ENCODE measurements around the gene KRTAP15-1.

Gene KRTAP15-1

DNA sequence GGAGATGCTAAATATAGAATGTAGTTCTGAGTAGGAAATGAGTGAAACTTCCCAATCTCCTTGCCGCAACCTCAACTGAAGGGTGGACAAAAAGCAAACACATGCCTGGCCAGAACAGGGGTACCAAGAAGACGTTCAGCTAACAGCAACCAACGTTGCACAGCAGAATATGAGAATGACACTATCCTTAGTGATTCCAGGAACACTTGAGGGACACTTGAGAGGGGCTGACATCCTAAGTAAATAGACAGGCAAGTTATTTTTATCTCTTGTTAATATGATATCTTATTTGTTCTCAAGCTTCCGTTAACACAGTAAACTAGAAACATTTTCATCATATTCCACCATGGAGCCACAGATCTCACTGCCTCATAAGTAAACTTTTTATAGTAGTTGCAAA, 39.2 kb downstream of the KRTAP15-1 start (continued):
- TF ChIP-seq, protein P1, sequence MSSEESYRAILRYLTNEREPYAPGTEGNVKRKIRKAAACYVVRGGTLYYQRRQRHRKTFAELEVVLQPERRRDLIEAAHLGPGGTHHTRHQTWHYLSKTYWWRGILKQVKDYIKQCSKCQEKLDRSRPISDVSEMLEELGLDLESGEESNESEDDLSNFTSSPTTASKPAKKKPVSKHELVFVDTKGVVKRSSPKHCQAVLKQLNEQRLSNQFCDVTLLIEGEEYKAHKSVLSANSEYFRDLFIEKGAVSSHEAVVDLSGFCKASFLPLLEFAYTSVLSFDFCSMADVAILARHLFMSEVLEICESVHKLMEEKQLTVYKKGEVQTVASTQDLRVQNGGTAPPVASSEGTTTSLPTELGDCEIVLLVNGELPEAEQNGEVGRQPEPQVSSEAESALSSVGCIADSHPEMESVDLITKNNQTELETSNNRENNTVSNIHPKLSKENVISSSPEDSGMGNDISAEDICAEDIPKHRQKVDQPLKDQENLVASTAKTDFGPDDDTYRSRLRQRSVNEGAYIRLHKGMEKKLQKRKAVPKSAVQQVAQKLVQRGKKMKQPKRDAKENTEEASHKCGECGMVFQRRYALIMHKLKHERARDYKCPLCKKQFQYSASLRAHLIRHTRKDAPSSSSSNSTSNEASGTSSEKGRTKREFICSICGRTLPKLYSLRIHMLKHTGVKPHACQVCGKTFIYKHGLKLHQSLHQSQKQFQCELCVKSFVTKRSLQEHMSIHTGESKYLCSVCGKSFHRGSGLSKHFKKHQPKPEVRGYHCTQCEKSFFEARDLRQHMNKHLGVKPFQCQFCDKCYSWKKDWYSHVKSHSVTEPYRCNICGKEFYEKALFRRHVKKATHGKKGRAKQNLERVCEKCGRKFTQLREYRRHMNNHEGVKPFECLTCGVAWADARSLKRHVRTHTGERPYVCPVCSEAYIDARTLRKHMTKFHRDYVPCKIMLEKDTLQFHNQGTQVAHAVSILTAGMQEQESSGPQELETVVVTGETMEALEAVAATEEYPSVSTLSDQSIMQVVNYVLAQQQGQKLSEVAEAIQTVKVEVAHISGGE (tag by site-specific recombination; conservative IDR thresholded peaks at IDR 0.05; ENCODE audit: low read depth), result no peak
- no peak for TF ChIP-seq ZNF433 (tag by site-specific recombination; IDR thresholded peaks at IDR 0.05; ENCODE audit: low read depth)
- TF ChIP-seq ZNF549 (tag by site-specific recombination; IDR thresholded peaks at IDR 0.05), result no peak
- TF ChIP-seq, protein P2, sequence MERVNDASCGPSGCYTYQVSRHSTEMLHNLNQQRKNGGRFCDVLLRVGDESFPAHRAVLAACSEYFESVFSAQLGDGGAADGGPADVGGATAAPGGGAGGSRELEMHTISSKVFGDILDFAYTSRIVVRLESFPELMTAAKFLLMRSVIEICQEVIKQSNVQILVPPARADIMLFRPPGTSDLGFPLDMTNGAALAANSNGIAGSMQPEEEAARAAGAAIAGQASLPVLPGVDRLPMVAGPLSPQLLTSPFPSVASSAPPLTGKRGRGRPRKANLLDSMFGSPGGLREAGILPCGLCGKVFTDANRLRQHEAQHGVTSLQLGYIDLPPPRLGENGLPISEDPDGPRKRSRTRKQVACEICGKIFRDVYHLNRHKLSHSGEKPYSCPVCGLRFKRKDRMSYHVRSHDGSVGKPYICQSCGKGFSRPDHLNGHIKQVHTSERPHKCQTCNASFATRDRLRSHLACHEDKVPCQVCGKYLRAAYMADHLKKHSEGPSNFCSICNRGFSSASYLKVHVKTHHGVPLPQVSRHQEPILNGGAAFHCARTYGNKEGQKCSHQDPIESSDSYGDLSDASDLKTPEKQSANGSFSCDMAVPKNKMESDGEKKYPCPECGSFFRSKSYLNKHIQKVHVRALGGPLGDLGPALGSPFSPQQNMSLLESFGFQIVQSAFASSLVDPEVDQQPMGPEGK (tag by site-specific recombination; IDR thresholded peaks at IDR 0.05), result no peak
- TF ChIP-seq TCF7L2 (IDR thresholded peaks at IDR 0.05; ENCODE audit: borderline replicate concordance, low read depth, low read length), result no peak
- TF ChIP-seq RBAK (tag by site-specific recombination; IDR thresholded peaks at IDR 0.05), result no peak
- no peak for TF ChIP-seq KLF1 (tag by site-specific recombination; IDR thresholded peaks at IDR 0.05)
- TF ChIP-seq REPIN1 (tag by site-specific recombination; IDR thresholded peaks at IDR 0.05; ENCODE audit: low read depth), result no peak
- no peak for TF ChIP-seq GLI4 (tag by site-specific recombination; IDR thresholded peaks at IDR 0.05)

DNA sequence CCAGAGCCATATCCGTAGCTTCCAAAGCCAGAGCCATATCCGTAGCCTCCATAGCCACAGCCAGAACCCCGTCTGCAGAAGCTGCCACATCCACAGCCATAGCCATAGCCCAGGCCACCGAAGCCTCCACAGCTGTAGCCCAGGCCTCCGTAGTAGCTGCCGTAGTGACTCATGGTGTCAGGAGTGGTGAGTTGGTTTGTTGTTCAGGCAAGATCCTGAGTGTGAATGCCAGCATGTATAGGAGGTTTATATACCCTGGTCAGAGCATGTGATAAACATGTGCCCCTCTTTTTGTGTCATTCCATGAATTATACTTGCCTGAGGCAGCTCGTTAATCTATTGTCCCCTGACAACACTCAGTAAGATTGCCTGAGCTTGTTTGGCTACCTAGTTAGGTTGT, 40.1 kb downstream of the KRTAP15-1 start, which contains the start of gene KRTAP19-1:
KRTAP19-1 (minus strand) TSS at position 223 of the 400 bp plus-strand sequence; CDS start at position 173, 50 bp downstream.
- CTCF ChIA-PET, result no interaction called here
- Histone ChIP-seq H3K36me3 (ENCODE audit: control insufficient read depth in 2 of 2, insufficient read depth in 1 of 2, low read length in 2 of 2) (no peaks in the 10 kb centered on the region), H3K9me3 (ENCODE audit: control insufficient read depth, insufficient read depth, low read depth, low read length) (no peaks in the 10 kb centered on the region), H3K27ac (ENCODE audit: extremely low read depth, low read depth, low read length) (no peak within 1 kb of the TSS), H3K4me1 (ENCODE audit: control insufficient read depth, insufficient read depth, low read length) (no peaks in the 10 kb centered on the region), H3K4me3 (ENCODE audit: low read depth, low read length) (no peak within 1 kb of the TSS)
- TF ChIP-seq GLI2 (tag by site-specific recombination; IDR thresholded peaks at IDR 0.05; ENCODE audit: borderline replicate concordance, low read depth) (no peak), ZNF292 (tag by site-specific recombination; IDR thresholded peaks at IDR 0.05; ENCODE audit: borderline replicate concordance, low read depth) (no peak), ZNF501 (tag by site-specific recombination; IDR thresholded peaks at IDR 0.05) (no peak), ZNF560 (tag by site-specific recombination; IDR thresholded peaks at IDR 0.05; ENCODE audit: borderline replicate concordance) (no peak), ZNF114 (tag by site-specific recombination; IDR thresholded peaks at IDR 0.05) (no peak), ZNF223 (tag by site-specific recombination; IDR thresholded peaks at IDR 0.05) (no peak), ZNF394 (tag by site-specific recombination; IDR thresholded peaks at IDR 0.05; ENCODE audit: borderline replicate concordance) (no peak), ZNF544 (tag by site-specific recombination; IDR thresholded peaks at IDR 0.05) (no peak), ZSCAN30 (tag by site-specific recombination; IDR thresholded peaks at IDR 0.05) (no peak)
- TF ChIP-seq, protein P3, sequence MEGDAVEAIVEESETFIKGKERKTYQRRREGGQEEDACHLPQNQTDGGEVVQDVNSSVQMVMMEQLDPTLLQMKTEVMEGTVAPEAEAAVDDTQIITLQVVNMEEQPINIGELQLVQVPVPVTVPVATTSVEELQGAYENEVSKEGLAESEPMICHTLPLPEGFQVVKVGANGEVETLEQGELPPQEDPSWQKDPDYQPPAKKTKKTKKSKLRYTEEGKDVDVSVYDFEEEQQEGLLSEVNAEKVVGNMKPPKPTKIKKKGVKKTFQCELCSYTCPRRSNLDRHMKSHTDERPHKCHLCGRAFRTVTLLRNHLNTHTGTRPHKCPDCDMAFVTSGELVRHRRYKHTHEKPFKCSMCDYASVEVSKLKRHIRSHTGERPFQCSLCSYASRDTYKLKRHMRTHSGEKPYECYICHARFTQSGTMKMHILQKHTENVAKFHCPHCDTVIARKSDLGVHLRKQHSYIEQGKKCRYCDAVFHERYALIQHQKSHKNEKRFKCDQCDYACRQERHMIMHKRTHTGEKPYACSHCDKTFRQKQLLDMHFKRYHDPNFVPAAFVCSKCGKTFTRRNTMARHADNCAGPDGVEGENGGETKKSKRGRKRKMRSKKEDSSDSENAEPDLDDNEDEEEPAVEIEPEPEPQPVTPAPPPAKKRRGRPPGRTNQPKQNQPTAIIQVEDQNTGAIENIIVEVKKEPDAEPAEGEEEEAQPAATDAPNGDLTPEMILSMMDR (tag by site-specific recombination; IDR thresholded peaks at IDR 0.05), result no peak
- TF ChIP-seq, protein P4, sequence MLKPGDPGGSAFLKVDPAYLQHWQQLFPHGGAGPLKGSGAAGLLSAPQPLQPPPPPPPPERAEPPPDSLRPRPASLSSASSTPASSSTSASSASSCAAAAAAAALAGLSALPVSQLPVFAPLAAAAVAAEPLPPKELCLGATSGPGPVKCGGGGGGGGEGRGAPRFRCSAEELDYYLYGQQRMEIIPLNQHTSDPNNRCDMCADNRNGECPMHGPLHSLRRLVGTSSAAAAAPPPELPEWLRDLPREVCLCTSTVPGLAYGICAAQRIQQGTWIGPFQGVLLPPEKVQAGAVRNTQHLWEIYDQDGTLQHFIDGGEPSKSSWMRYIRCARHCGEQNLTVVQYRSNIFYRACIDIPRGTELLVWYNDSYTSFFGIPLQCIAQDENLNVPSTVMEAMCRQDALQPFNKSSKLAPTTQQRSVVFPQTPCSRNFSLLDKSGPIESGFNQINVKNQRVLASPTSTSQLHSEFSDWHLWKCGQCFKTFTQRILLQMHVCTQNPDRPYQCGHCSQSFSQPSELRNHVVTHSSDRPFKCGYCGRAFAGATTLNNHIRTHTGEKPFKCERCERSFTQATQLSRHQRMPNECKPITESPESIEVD (tag by site-specific recombination; IDR thresholded peaks at IDR 0.05), result no peak
- TF ChIP-seq, protein P5, sequence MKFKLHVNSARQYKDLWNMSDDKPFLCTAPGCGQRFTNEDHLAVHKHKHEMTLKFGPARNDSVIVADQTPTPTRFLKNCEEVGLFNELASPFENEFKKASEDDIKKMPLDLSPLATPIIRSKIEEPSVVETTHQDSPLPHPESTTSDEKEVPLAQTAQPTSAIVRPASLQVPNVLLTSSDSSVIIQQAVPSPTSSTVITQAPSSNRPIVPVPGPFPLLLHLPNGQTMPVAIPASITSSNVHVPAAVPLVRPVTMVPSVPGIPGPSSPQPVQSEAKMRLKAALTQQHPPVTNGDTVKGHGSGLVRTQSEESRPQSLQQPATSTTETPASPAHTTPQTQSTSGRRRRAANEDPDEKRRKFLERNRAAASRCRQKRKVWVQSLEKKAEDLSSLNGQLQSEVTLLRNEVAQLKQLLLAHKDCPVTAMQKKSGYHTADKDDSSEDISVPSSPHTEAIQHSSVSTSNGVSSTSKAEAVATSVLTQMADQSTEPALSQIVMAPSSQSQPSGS (tag by site-specific recombination; IDR thresholded peaks at IDR 0.05; ENCODE audit: low read depth), result no peak
- TF ChIP-seq, protein P6, sequence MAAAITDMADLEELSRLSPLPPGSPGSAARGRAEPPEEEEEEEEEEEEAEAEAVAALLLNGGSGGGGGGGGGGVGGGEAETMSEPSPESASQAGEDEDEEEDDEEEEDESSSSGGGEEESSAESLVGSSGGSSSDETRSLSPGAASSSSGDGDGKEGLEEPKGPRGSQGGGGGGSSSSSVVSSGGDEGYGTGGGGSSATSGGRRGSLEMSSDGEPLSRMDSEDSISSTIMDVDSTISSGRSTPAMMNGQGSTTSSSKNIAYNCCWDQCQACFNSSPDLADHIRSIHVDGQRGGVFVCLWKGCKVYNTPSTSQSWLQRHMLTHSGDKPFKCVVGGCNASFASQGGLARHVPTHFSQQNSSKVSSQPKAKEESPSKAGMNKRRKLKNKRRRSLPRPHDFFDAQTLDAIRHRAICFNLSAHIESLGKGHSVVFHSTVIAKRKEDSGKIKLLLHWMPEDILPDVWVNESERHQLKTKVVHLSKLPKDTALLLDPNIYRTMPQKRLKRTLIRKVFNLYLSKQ (tag by site-specific recombination; IDR thresholded peaks at IDR 0.05; ENCODE audit: borderline replicate concordance), result no peak
- POLR2A ChIA-PET, result no interaction called here

All from HEK293 (cell line).